H1 (cell line): ENCODE results near the gene SVIL. TPM values are rescaled to one million over a fixed set of nuclear protein-coding genes. Genes with fewer than 3 reads are reported as not detected.

Source experiments
- CTCF ChIA-PET: fragments of 300-600 bp; sonication (Branson Sonifier 250); formaldehyde crosslinking; loops from one replicate; lab custom pipeline; 2021; ENCODE audit not compliant: partially characterized antibody; lab: Charles Lee
- POLR2A ChIA-PET: fragments of 300-600 bp; sonication (Branson Sonifier 250); formaldehyde crosslinking; loops from one replicate; lab custom pipeline; 2021; ENCODE audit warnings: inconsistent platforms; ENCODE audit not compliant: partially characterized antibody; lab: Charles Lee
- DNase-seq, 2 experiments: peaks; one replicate each; pipeline versions ENCODE4 v3.0.0 to v3.0.0-alpha.2; 2010 to 2022; ENCODE audit warnings: low spot score in 2 of 2, low read depth in 1 of 2, mixed read lengths in 1 of 2
- FAIRE-seq: peaks from 2 replicates; lab custom pipeline; 2011; peaks lifted over from hg19 to GRCh38; lab: Jason Lieb, UNC
- H2AFZ ChIP-seq: 2 replicates; pipeline ENCODE4 v1.8.1; 2012; ENCODE audit warnings: low read length, inconsistent platforms
- H2AK5ac ChIP-seq: 2 replicates; pipeline ENCODE4 v1.6.1; 2013; ENCODE audit warnings: low read depth, low read length
- H2BK120ac ChIP-seq: replicated peaks from 2 replicates; pipeline ENCODE3; 2013; ENCODE audit warnings: low read depth, low read length, inconsistent platforms
- H2BK12ac ChIP-seq: 2 replicates; pipeline ENCODE4 v1.6.1; 2013; ENCODE audit warnings: low read depth, low read length
- H2BK15ac ChIP-seq: 2 replicates; pipeline ENCODE4 v1.6.1; 2013; ENCODE audit warnings: low read length
- H2BK20ac ChIP-seq: 2 replicates; pipeline ENCODE4 v1.6.1; 2013; ENCODE audit warnings: low read length
- H2BK5ac ChIP-seq: 2 replicates; pipeline ENCODE4 v1.6.1; 2013; ENCODE audit warnings: low read depth, low read length
- H3K14ac ChIP-seq: 2 replicates; pipeline ENCODE4 v1.6.1; 2013; ENCODE audit warnings: inconsistent platforms; ENCODE audit not compliant: insufficient read length
- H3K18ac ChIP-seq: 2 replicates; pipeline ENCODE4 v1.6.1; 2013; ENCODE audit warnings: low read length; ENCODE audit errors: extremely low read depth
- H3K23ac ChIP-seq: 2 replicates; pipeline ENCODE4 v1.6.1; 2013; ENCODE audit warnings: inconsistent platforms; ENCODE audit not compliant: insufficient read length
- H3K23me2 ChIP-seq: 2 replicates; pipeline ENCODE4 v1.6.1; 2013; ENCODE audit warnings: low read depth, low read length
- H3K27ac ChIP-seq: 2 replicates; pipeline ENCODE4 v1.6.1; 2011; ENCODE audit warnings: low read depth, low read length, inconsistent platforms
- H3K27me3 ChIP-seq, 4 experiments: replicated peaks in 1 of 4; 1 replicate in 1 of 4; 2 replicates in 3 of 4; pipeline versions ENCODE4 v1.6.1 to v1.8.1; 2011 to 2013; ENCODE audit warnings: low read length in 3 of 4, mild to moderate bottlenecking in 3 of 4, inconsistent platforms in 2 of 4, mixed read lengths in 2 of 4, moderate library complexity in 1 of 4; ENCODE audit not compliant: control insufficient read depth in 3 of 4, insufficient read depth in 3 of 4; ENCODE audit errors: extremely low read depth in 1 of 4
- H3K36me3 ChIP-seq, 4 experiments: 2 replicates each; pipeline versions ENCODE4 v1.6.1 to v1.8.1; 2011 to 2013; ENCODE audit warnings: mild to moderate bottlenecking in 4 of 4, low read length in 3 of 4, moderate library complexity in 2 of 4, control low read depth in 1 of 4, inconsistent platforms in 1 of 4; ENCODE audit not compliant: insufficient read depth in 4 of 4, control insufficient read depth in 2 of 4
- H3K4ac ChIP-seq: replicated peaks from 2 replicates; pipeline ENCODE3; 2013; ENCODE audit warnings: low read length, low read depth, mixed read lengths, inconsistent platforms; ENCODE audit not compliant: insufficient read length
- H3K4me1 ChIP-seq, 4 experiments: replicated peaks in 1 of 4; 1 replicate in 1 of 4; 2 replicates in 3 of 4; pipeline versions ENCODE4 v1.6.1 to v1.8.1; 2011 to 2013; ENCODE audit warnings: low read length in 3 of 4, inconsistent platforms in 2 of 4, mixed read lengths in 1 of 4; ENCODE audit not compliant: insufficient read depth in 4 of 4, control insufficient read depth in 3 of 4
- H3K4me2 ChIP-seq, 2 experiments: 2 replicates each; pipeline versions ENCODE4 v1.6.1 to v1.8.1; 2011 to 2013; ENCODE audit warnings: low read depth in 2 of 2, low read length in 2 of 2, control low read depth in 1 of 2, inconsistent platforms in 1 of 2, mild to moderate bottlenecking in 1 of 2; ENCODE audit not compliant: insufficient read depth in 1 of 2
- H3K4me3 ChIP-seq, 4 experiments: fragments of 200-600, 300-600 bp in 1 of 4; sonication (generic), shearing (Covaris generic), sonication (Bioruptor Twin) in 1 of 4; 2 replicates each; pipeline versions ENCODE4 v1.5.1 to v1.8.1; 2011 to 2016; ENCODE audit warnings: low read length in 4 of 4, low read depth in 3 of 4, control low read depth in 2 of 4, inconsistent platforms in 2 of 4, mild to moderate bottlenecking in 2 of 4, mixed read lengths in 1 of 4, moderate library complexity in 1 of 4; ENCODE audit not compliant: insufficient read depth in 2 of 4; ENCODE audit errors: extremely low read depth in 1 of 4
- H3K56ac ChIP-seq: replicated peaks from 2 replicates; pipeline ENCODE3; 2013; ENCODE audit warnings: low read depth, mild to moderate bottlenecking, mixed read lengths, low read length, inconsistent platforms; ENCODE audit not compliant: insufficient read length
- H3K79me1 ChIP-seq: 2 replicates; pipeline ENCODE4 v1.6.1; 2013; ENCODE audit warnings: low read depth, low read length, control low read depth
- H3K79me2 ChIP-seq, 2 experiments: 2 replicates each; pipeline versions ENCODE4 v1.6.1 to v1.8.1; 2012 to 2013; ENCODE audit warnings: low read length in 2 of 2, mild to moderate bottlenecking in 2 of 2, inconsistent platforms in 1 of 2; ENCODE audit not compliant: insufficient read depth in 2 of 2, control insufficient read depth in 1 of 2
- H3K9ac ChIP-seq, 4 experiments: replicated peaks in 1 of 4; 1 replicate in 1 of 4; 2 replicates in 3 of 4; pipeline versions ENCODE4 v1.6.1 to v1.8.1; 2011 to 2013; ENCODE audit warnings: low read depth in 3 of 4, low read length in 3 of 4, control low read depth in 2 of 4, mild to moderate bottlenecking in 2 of 4, moderate library complexity in 2 of 4, inconsistent platforms in 1 of 4; ENCODE audit errors: extremely low read depth in 1 of 4
- H3K9me3 ChIP-seq, 2 experiments: 2 replicates each; pipeline versions ENCODE4 v1.6.1 to v1.8.1; 2012 to 2013; ENCODE audit warnings: mild to moderate bottlenecking in 2 of 2, moderate library complexity in 2 of 2, control low read depth in 1 of 2, inconsistent platforms in 1 of 2, low read depth in 1 of 2, low read length in 1 of 2, mixed read lengths in 1 of 2; ENCODE audit not compliant: insufficient read depth in 2 of 2
- H4K20me1 ChIP-seq, 2 experiments: replicated peaks in 1 of 2; 2 replicates each; pipeline versions ENCODE3 to v1.8.1; 2011 to 2013; ENCODE audit warnings: inconsistent platforms in 2 of 2, low read length in 2 of 2, mild to moderate bottlenecking in 1 of 2; ENCODE audit not compliant: insufficient read depth in 2 of 2, control insufficient read depth in 1 of 2
- H4K5ac ChIP-seq: 2 replicates; pipeline ENCODE4 v1.6.1; 2013; ENCODE audit warnings: low read length, low read depth, mixed read lengths, inconsistent platforms; ENCODE audit not compliant: insufficient read length
- H4K8ac ChIP-seq: 2 replicates; pipeline ENCODE4 v1.8.0; 2013; ENCODE audit warnings: mild to moderate bottlenecking, moderate library complexity, low read length, inconsistent platforms; ENCODE audit not compliant: insufficient read depth; ENCODE audit errors: extremely low read depth
- H4K91ac ChIP-seq: replicated peaks from 2 replicates; pipeline ENCODE3; 2013; ENCODE audit warnings: low read length, mixed read lengths, inconsistent platforms; ENCODE audit not compliant: insufficient read length
- RFX5 ChIP-seq: IDR thresholded peaks from 2 replicates; pipeline ENCODE4 v1.6.1; 2011; ENCODE audit warnings: low read depth, low read length, improper control_type of control experiment, borderline replicate concordance
- SP1 ChIP-seq: IDR thresholded peaks from 2 replicates; pipeline ENCODE4 v1.6.1; 2011; ENCODE audit warnings: low read depth, low read length
- SRF ChIP-seq: IDR thresholded peaks from 2 replicates; pipeline ENCODE4 v1.6.1; 2011; ENCODE audit warnings: mild to moderate bottlenecking, low read depth, low read length, moderate library complexity
- WGBS, 2 experiments: shearing (Covaris generic) in 1 of 2; methylation state at CpG; one replicate each; pipeline versions ENCODE4 v1.1.6 to v1.1.7; 2013 to 2015; ENCODE audit warnings: low lambda C conversion rate in 2 of 2, mixed read lengths in 2 of 2, inconsistent platforms in 1 of 2, low coverage in 1 of 2, missing lambda C conversion rate in 1 of 2; ENCODE audit not compliant: insufficient replicate concordance in 2 of 2, insufficient coverage in 1 of 2, insufficient read length in 1 of 2; ENCODE audit errors: extremely low coverage in 1 of 2, missing lambda C conversion rate in 1 of 2; 5-methylcytosine and 5-hydroxymethylcytosine counted together
- polyA plus RNA-seq, 7 experiments: library from polyadenylated mRNA; depleted of rRNA in 3 of 7; stranded (reverse) in 5 of 7; unstranded in 2 of 7; fragments of >200 nt in 5 of 7; fragments of 200-250 nt in 2 of 7; gene quantifications; 1 replicate in 5 of 7; 2 replicates in 1 of 7; 4 replicates in 1 of 7; pipeline versions ENCODE4 v1.2.1 to v1.2.3, GENCODE V29; 2011 to 2013; ENCODE audit warnings: missing spikeins in 2 of 7, mixed read lengths in 2 of 7
- total RNA-seq: library from RNA; stranded (reverse); fragmentation: NEBNext Ultra II Directional; extraction: Animal tissue kit (Norgen Biotek cat#: 25700); gene quantifications from 2 replicates; pipeline ENCODE4 v1.2.1, GENCODE V29; 2021
- TF ChIP-seq, protein P1 (sequence below): IDR thresholded peaks from 2 replicates; pipeline ENCODE4 v1.6.1; 2011; ENCODE audit warnings: low read length, improper control_type of control experiment

Gene SVIL
- total and polyA plus RNA-seq, 2 of the 8 experiments (the other 6 are each of a cell fraction or from before 2014, with no cell fraction given): 4.7 to 15.4 TPM

GRCh38 chr10:29479081-29479925, 155.5 kb downstream of the SVIL start:
- POLR2A ChIA-PET: interaction anchor here (0.6 kb wide), 1 partner anchor 120 kb away, joined by 5 read pairs; no protein-coding TSS in a partner anchor
- no peaks in the 10 kb centered on the region for H3K23me2 ChIP-seq
- FAIRE-seq (no peak), DNase-seq (no peak)
- H3K9ac ChIP-seq: no peak overlapping the region
- H3K18ac ChIP-seq: no peak overlapping the region
- no peak overlapping the region for H2BK20ac ChIP-seq
- peak overlapping the region; percentile 46; the same call in 1 of the 2 replicates for H4K8ac ChIP-seq
- no peaks in the 10 kb centered on the region for H3K79me2 ChIP-seq
- no peak overlapping the region for H3K14ac ChIP-seq
- no peak overlapping the region for H4K5ac ChIP-seq
- H2BK120ac ChIP-seq: no peak overlapping the region
- H2BK5ac ChIP-seq: no peak overlapping the region
- H3K4ac ChIP-seq: no peak overlapping the region
- TF ChIP-seq, protein P1, sequence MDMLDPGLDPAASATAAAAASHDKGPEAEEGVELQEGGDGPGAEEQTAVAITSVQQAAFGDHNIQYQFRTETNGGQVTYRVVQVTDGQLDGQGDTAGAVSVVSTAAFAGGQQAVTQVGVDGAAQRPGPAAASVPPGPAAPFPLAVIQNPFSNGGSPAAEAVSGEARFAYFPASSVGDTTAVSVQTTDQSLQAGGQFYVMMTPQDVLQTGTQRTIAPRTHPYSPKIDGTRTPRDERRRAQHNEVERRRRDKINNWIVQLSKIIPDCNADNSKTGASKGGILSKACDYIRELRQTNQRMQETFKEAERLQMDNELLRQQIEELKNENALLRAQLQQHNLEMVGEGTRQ: no peak
- no peak for TF ChIP-seq SP1
- no peak for TF ChIP-seq RFX5
- no peak for TF ChIP-seq SRF
- H3K27ac ChIP-seq: no peak overlapping the region
- no peak overlapping the region for H2AFZ ChIP-seq
- no peak overlapping the region for H2BK12ac ChIP-seq
- H3K23ac ChIP-seq: no peak overlapping the region
- no peak overlapping the region for H3K56ac ChIP-seq
- H2BK15ac ChIP-seq: no peak overlapping the region
- 94% methylated on average over 12 of the region's 12 CpGs; no CpG with 5 or more reads in 1 of the 2 experiments for WGBS, 2 experiments
- H3K4me1 ChIP-seq: peaks cover 0 to 7% (median 4%) of the 10 kb centered on the region in 4 experiments; a peak in 6 of 7 replicates
- no peak overlapping the region for H2AK5ac ChIP-seq
- H3K9me3 ChIP-seq: no peaks in the 10 kb centered on the region
- no peak overlapping the region for H4K91ac ChIP-seq
- CTCF ChIA-PET: interaction anchor here (0.7 to 4.5 kb wide), 8 partner anchors 8 to 519 kb away, joined by 3 to 25 read pairs (median 4); no protein-coding TSS in a partner anchor
- no peaks in the 10 kb centered on the region for H3K27me3 ChIP-seq
- H3K36me3 ChIP-seq: peaks cover 0 to 3% (median 0%) of the 10 kb centered on the region in 4 experiments; a peak in 3 of 8 replicates
- no peaks in the 10 kb centered on the region for H3K79me1 ChIP-seq
- no peak overlapping the region for H3K4me2 ChIP-seq
- H3K4me3 ChIP-seq: no peak overlapping the region
- peaks cover 0 to 3% of the 10 kb centered on the region in 2 experiments for H4K20me1 ChIP-seq
